ENCODE measurements around the gene MCF2L.

The MCF2L gene

GRCh38 chr13:113141601-113141970 lies 172.6 kb downstream of the MCF2L start:
- no peak overlapping the region for H3K4me3 ChIP-seq (ENCODE audit: low read depth, low read length)
- no peak for TF ChIP-seq CTCF (IDR thresholded peaks at IDR 0.05; ENCODE audit: control insufficient read depth, extremely low read depth, insufficient read depth)
- DNase-seq (ENCODE audit: low read depth) = no peak

- no peak for TF ChIP-seq CTCF (IDR thresholded peaks at IDR 0.05; ENCODE audit: control insufficient read depth, extremely low read depth, insufficient read depth)
- H3K4me3 ChIP-seq (ENCODE audit: low read depth, low read length) = no peak overlapping the region
- DNase-seq (ENCODE audit: low read depth) = no peak
These were observed 173.9 kb downstream of the MCF2L start for GRCh38 chr13:113142876-113143275.

DNA sequence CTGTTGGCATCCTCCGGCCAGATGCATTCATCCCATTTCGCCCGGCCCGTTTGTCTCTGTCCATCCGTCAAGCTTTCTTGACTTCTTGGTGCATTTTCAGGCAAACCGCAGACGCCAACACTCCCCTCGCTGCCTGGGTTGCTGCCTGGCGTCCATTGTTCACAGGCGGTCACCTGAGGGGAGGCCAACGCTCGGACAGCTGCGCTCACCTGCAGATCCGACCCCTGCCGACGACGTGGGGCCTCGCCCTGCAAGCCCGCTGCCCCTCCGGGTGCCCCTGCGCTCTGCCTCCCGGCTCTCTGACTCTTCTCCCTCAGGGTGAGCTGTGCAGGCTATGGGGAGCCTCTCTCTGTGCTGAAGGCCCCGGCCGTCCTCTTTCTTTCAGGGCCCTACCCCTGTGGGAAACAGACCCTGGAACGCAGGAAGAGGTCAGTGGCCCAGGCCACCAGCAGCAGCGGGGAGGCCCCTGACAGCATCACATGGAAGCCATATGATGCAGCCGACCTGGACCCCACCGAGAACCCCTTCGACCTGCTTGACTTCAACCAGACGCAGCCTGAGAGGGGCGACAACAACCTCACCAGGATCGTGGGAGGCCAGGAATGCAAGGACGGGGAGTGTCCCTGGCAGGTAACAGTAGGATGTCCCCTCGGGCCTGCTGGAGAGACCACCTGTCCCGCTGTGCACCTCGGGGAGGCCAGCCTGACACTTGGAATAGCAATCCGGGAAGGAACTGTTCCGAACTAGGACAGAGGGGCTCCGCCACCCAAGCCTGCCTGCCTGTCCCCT lies 174.6 kb downstream of the MCF2L start:
- no peak for DNase-seq (ENCODE audit: low read depth)
- no peak for TF ChIP-seq CTCF (IDR thresholded peaks at IDR 0.05; ENCODE audit: control insufficient read depth, extremely low read depth, insufficient read depth)
- no peak overlapping the region for H3K4me3 ChIP-seq (ENCODE audit: low read depth, low read length)

DNA sequence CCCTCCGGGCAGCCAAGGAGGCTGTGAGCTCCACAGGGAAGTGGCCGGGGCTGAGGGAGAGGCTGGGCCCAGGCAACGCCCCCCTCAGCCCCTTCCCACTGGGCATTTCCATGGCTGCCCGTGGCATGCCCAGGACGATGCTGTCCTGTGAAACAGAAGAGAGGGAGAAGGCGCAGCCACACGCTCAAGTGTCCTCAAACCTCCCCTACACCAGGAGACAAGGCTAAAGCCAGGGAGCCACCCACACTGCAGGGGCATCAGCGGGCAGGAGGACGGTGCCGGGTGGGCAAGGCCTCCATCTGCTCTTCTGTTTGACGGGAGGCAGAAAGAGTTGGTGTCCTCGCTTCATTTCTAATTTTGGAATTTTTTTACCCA lies 175.2 kb downstream of the MCF2L start:
- TF ChIP-seq CTCF (IDR thresholded peaks at IDR 0.05; ENCODE audit: control insufficient read depth, extremely low read depth, insufficient read depth) = no peak
- no peak for DNase-seq (ENCODE audit: low read depth)
- H3K4me3 ChIP-seq (ENCODE audit: low read depth, low read length) = no peak overlapping the region

DNA sequence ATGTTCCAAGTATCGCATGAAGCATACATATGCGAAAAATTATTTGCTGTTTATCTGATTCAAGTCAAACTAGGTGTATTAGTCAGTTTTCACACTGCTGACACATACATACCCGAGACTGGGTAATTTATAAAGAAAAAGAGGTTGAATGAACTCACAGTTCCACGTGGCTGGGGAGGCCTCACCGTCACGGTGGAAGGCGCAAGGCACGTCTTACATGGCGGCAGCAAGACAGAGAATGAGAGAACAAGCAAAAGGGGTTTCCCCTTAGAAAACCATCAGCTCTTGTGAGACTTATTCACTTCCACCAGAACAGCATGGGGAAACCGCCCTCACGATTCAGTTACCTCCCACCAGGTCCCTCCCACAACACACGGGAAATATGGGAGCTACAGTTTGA lies 176.5 kb downstream of the MCF2L start:
- no peak for DNase-seq (ENCODE audit: low read depth)
- TF ChIP-seq CTCF (IDR thresholded peaks at IDR 0.05; ENCODE audit: control insufficient read depth, extremely low read depth, insufficient read depth) = no peak
- H3K4me3 ChIP-seq (ENCODE audit: low read depth, low read length) = no peak overlapping the region

DNA sequence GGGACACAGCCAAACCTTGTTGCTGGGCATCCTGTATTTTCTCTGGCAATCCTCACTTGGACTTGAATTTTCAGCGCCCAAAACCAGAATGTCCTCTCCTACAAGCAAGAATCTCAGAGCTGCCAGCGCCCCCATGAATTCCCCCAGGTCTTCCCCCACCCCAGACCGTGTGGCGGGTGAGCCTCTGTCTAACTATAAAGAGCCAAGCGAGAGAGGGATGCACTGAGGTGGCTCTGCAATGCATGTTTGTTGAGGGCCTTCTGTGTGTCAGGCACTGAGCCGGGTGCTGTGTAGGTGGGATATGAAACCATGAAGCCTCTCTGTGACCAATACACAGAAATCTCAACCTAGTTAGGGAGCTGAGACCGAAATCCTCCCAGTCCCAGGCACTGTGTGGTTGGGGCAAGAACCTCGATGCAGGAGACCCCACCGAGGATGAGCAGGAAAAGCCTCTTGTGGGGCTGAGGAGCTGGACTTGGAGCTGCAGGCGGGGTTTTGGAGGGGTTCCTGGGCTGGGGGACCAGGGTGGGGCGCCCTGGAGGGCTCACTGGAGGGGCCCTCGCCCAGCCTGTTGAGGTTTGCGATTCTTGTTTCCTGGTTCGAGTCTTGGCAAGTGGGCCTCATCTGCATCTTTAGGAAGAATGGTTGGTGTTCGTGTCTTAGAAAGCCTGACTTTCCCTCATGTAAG lies 177.0 kb downstream of the MCF2L start:
- no peak for DNase-seq (ENCODE audit: low read depth)
- no peak for TF ChIP-seq CTCF (IDR thresholded peaks at IDR 0.05; ENCODE audit: control insufficient read depth, extremely low read depth, insufficient read depth)
- no peak overlapping the region for H3K4me3 ChIP-seq (ENCODE audit: low read depth, low read length)
